IMR-90 (cell line): Measurements from ENCODE around the gene CTDSPL. TPM values are rescaled to one million over a fixed set of nuclear protein-coding genes. Genes with fewer than 3 reads are reported as not detected.

Experiments used
- ATAC-seq: fragments of 200-7000 bp; cut with Tn5 transposase; 2 replicates; pipeline ENCODE4 v1.9.1; 2020; ENCODE audit warnings: low read depth, mild to moderate bottlenecking, moderate library complexity
- BruUV-seq: library from RNA; stranded (reverse); fragments of 400-500 nt; replicated peaks from 2 replicates; lab custom pipeline; 2021; lab: Mats Ljungman, UMichigan
- CTCF ChIA-PET: fragments of 300-600 bp; formaldehyde crosslinking; extraction: SDS; loops from one replicate; lab custom pipeline; 2021; ENCODE audit warnings: antibody characterized with exemption; lab: Yijun Ruan, JAX
- POLR2A ChIA-PET: fragments of 300-600 bp; sonication (Branson Sonifier 250); formaldehyde crosslinking; loops from one replicate; lab custom pipeline; 2022; ENCODE audit warnings: antibody characterized with exemption; ENCODE audit not compliant: unreplicated experiment; lab: Charles Lee
- DNase-seq: peaks from one replicate; pipeline ENCODE4 v3.0.0; 2013
- H2AFZ ChIP-seq: replicated peaks from 2 replicates; pipeline ENCODE3; 2013; ENCODE audit warnings: low read length, mild to moderate bottlenecking; ENCODE audit not compliant: poor library complexity
- H2AK5ac ChIP-seq: 2 replicates; pipeline ENCODE4 v1.6.1; 2013; ENCODE audit warnings: low read depth, low read length, inconsistent platforms
- H2AK9ac ChIP-seq: replicated peaks from 2 replicates; pipeline ENCODE3; 2013; ENCODE audit warnings: mild to moderate bottlenecking, low read depth, low read length, moderate library complexity; ENCODE audit not compliant: poor library complexity
- H2BK120ac ChIP-seq: 2 replicates; pipeline ENCODE4 v1.6.1; 2013; ENCODE audit warnings: low read depth, low read length, inconsistent platforms
- H2BK15ac ChIP-seq: 3 replicates; pipeline ENCODE4 v1.6.1; 2013; ENCODE audit warnings: low read depth, low read length, inconsistent platforms
- H2BK20ac ChIP-seq: 2 replicates; pipeline ENCODE4 v1.6.1; 2013; ENCODE audit warnings: low read depth, mild to moderate bottlenecking, inconsistent platforms, low read length, moderate library complexity
- H2BK5ac ChIP-seq: 2 replicates; pipeline ENCODE4 v1.6.1; 2013; ENCODE audit warnings: mild to moderate bottlenecking, low read depth, low read length, inconsistent platforms; ENCODE audit not compliant: poor library complexity, severe bottlenecking
- H3K14ac ChIP-seq: replicated peaks from 2 replicates; pipeline ENCODE4 v1.6.1; 2013; ENCODE audit warnings: low read depth, low read length, inconsistent platforms
- H3K18ac ChIP-seq: 2 replicates; pipeline ENCODE4 v1.6.1; 2013; ENCODE audit warnings: low read depth, low read length, control low read depth
- H3K23ac ChIP-seq: 2 replicates; pipeline ENCODE4 v1.6.1; 2013; ENCODE audit warnings: low read depth, low read length, inconsistent platforms
- H3K27ac ChIP-seq: 2 replicates; pipeline ENCODE4 v1.5.1; 2013; ENCODE audit warnings: mild to moderate bottlenecking, control low read depth, low read length; ENCODE audit not compliant: insufficient read depth
- H3K27me3 ChIP-seq: 2 replicates; pipeline ENCODE4 v1.6.1; 2013; ENCODE audit warnings: low read length; ENCODE audit not compliant: control insufficient read depth, insufficient read depth
- H3K36me3 ChIP-seq: 2 replicates; pipeline ENCODE4 v1.6.1; 2013; ENCODE audit warnings: low read length, mixed read lengths; ENCODE audit not compliant: control insufficient read depth, insufficient read depth
- H3K4ac ChIP-seq: 2 replicates; pipeline ENCODE4 v1.6.1; 2013; ENCODE audit warnings: low read depth, low read length, inconsistent platforms
- H3K4me1 ChIP-seq: 2 replicates; pipeline ENCODE4 v1.6.1; 2013; ENCODE audit warnings: low read length, mixed read lengths; ENCODE audit not compliant: control insufficient read depth, insufficient read depth
- H3K4me2 ChIP-seq: 2 replicates; pipeline ENCODE4 v1.6.1; 2013; ENCODE audit warnings: low read depth, mild to moderate bottlenecking, control low read depth, low read length, moderate library complexity
- H3K4me3 ChIP-seq: 2 replicates; pipeline ENCODE4 v1.5.1; 2013; ENCODE audit warnings: low read depth, mild to moderate bottlenecking, control low read depth, low read length, moderate library complexity; ENCODE audit not compliant: insufficient read depth
- H3K56ac ChIP-seq: 2 replicates; pipeline ENCODE4 v1.6.1; 2013; ENCODE audit warnings: low read length, inconsistent platforms; ENCODE audit not compliant: insufficient read depth; ENCODE audit errors: extremely low read depth
- H3K79me1 ChIP-seq, 2 experiments: 2 replicates each; pipeline ENCODE4 v1.6.1; 2013; ENCODE audit warnings: low read length in 2 of 2, inconsistent platforms in 1 of 2, low read depth in 1 of 2
- H3K9ac ChIP-seq: 2 replicates; pipeline ENCODE4 v1.6.1; 2013; ENCODE audit warnings: low read depth, low read length, control low read depth
- H3K9me1 ChIP-seq: 2 replicates; pipeline ENCODE4 v1.6.1; 2013; ENCODE audit warnings: low read length, inconsistent platforms; ENCODE audit not compliant: insufficient read depth
- H3K9me3 ChIP-seq: 2 replicates; pipeline ENCODE4 v1.6.1; 2013; ENCODE audit warnings: low read length; ENCODE audit not compliant: control insufficient read depth, insufficient read depth
- H4K20me1 ChIP-seq: 2 replicates; pipeline ENCODE4 v1.6.1; 2013; ENCODE audit warnings: low read length, inconsistent platforms; ENCODE audit not compliant: insufficient read depth
- H4K5ac ChIP-seq: 2 replicates; pipeline ENCODE4 v1.6.1; 2013; ENCODE audit warnings: mild to moderate bottlenecking, low read depth, low read length, control low read depth
- H4K8ac ChIP-seq, 2 experiments: 2 replicates each; pipeline ENCODE4 v1.6.1; 2013; ENCODE audit warnings: low read depth in 2 of 2, low read length in 2 of 2, control low read depth in 1 of 2, inconsistent platforms in 1 of 2
- H4K91ac ChIP-seq: 2 replicates; pipeline ENCODE4 v1.6.1; 2013; ENCODE audit warnings: low read depth, low read length, inconsistent platforms; ENCODE audit not compliant: insufficient read depth
- BHLHE40 ChIP-seq: fragments of 150-350 bp; IDR thresholded peaks from 2 replicates; pipeline ENCODE4 v1.6.1; 2016; ENCODE audit warnings: mild to moderate bottlenecking, low read depth, low read length
- CEBPB ChIP-seq: IDR thresholded peaks from 2 replicates; pipeline ENCODE4 v1.6.1; 2012; ENCODE audit warnings: low read depth, low read length, improper control_type of control experiment
- CHD1 ChIP-seq: IDR thresholded peaks from 2 replicates; pipeline ENCODE4 v1.6.1; 2012; ENCODE audit warnings: low read depth, low read length, improper control_type of control experiment
- FOS ChIP-seq: fragments of 150-350 bp; IDR thresholded peaks from 2 replicates; pipeline ENCODE4 v1.6.1; 2016; ENCODE audit warnings: low read depth, low read length
- MAFK ChIP-seq: IDR thresholded peaks from 2 replicates; pipeline ENCODE4 v1.6.1; 2012; ENCODE audit warnings: low read depth, low read length, improper control_type of control experiment
- MAZ ChIP-seq: IDR thresholded peaks from 2 replicates; pipeline ENCODE4 v1.6.1; 2012; ENCODE audit warnings: low read depth, mild to moderate bottlenecking, low read length, improper control_type of control experiment, moderate library complexity, borderline replicate concordance
- MXI1 ChIP-seq: IDR thresholded peaks from 2 replicates; pipeline ENCODE4 v1.6.1; 2012; ENCODE audit warnings: low read depth, mild to moderate bottlenecking, low read length, moderate library complexity, borderline replicate concordance
- NFE2L2 ChIP-seq: fragments of 150-350 bp; IDR thresholded peaks from 2 replicates; pipeline ENCODE4 v1.6.1; 2016; ENCODE audit warnings: low read depth, mild to moderate bottlenecking, low read length
- POLR2A ChIP-seq: IDR thresholded peaks from 2 replicates; pipeline ENCODE4 v1.6.1; 2012; ENCODE audit warnings: mild to moderate bottlenecking, low read depth, low read length
- RAD21 ChIP-seq: IDR thresholded peaks from 2 replicates; pipeline ENCODE4 v1.6.1; 2012; ENCODE audit warnings: low read length, improper control_type of control experiment
- RCOR1 ChIP-seq: IDR thresholded peaks from 2 replicates; pipeline ENCODE4 v1.6.1; 2012; ENCODE audit warnings: mild to moderate bottlenecking, low read length, improper control_type of control experiment; ENCODE audit not compliant: insufficient replicate concordance
- RFX5 ChIP-seq: IDR thresholded peaks from 2 replicates; pipeline ENCODE4 v1.8.0; 2012; ENCODE audit warnings: low read depth, mild to moderate bottlenecking, low read length, moderate library complexity
- SMC3 ChIP-seq: fragments of 150-350 bp; IDR thresholded peaks from 2 replicates; pipeline ENCODE4 v1.6.1; 2016; ENCODE audit warnings: low read depth, mild to moderate bottlenecking, antibody characterized with exemption, low read length, moderate library complexity
- WGBS, 2 experiments: methylation state at CpG; one replicate each; pipeline versions ENCODE4 v1.1.5 to v1.1.7; 2013; ENCODE audit warnings: missing lambda C conversion rate in 2 of 2; ENCODE audit not compliant: insufficient read length in 1 of 2; ENCODE audit errors: extremely low coverage in 2 of 2; 5-methylcytosine and 5-hydroxymethylcytosine counted together
- dilution Hi-C: fragments of 300-500 bp; cut with HindIII; formaldehyde crosslinking; loops from one replicate; pipeline ENCODE4 v1.14.3; 2018; ENCODE audit warnings: low sequenced_read_pairs; ENCODE audit not compliant: unreplicated experiment
- in situ Hi-C: fragments of 300-500 bp; cut with MboI; formaldehyde crosslinking; loops from 3 replicates; pipeline ENCODE4 v1.14.3; 2019; ENCODE audit warnings: low sequenced_read_pairs, inconsistent platforms, mixed read lengths
- intact Hi-C: fragments of 100-400 bp; cut with micrococcal nuclease; formaldehyde crosslinking; loops from 2 replicates; pipeline ENCODE4 v1.10.0; 2022
- polyA plus RNA-seq, 3 experiments: library from polyadenylated mRNA; depleted of rRNA; stranded (reverse); fragments of >200 nt; gene quantifications; 2 replicates each; pipeline ENCODE4 v1.2.3, GENCODE V29; 2012; ENCODE audit warnings: low replicate concordance in 1 of 3
- total RNA-seq: library from RNA; depleted of rRNA; stranded (reverse); fragments of >200 nt; gene quantifications from 2 replicates; pipeline ENCODE4 v1.2.3, GENCODE V29; 2012
- TF ChIP-seq, protein P1 (sequence below): fragments of 150-350 bp; IDR thresholded peaks from 2 replicates; pipeline ENCODE4 v1.6.1; 2017; ENCODE audit warnings: mild to moderate bottlenecking, antibody characterized with exemption, low read length, low read depth
- TF ChIP-seq, protein P2 (sequence below): conservative IDR thresholded peaks from 2 replicates; pipeline ENCODE4 v1.5.1; 2012; ENCODE audit warnings: mild to moderate bottlenecking, low read depth, low read length, improper control_type of control experiment
- TF ChIP-seq, protein P3 (sequence below): fragments of 150-350 bp; IDR thresholded peaks from 2 replicates; pipeline ENCODE4 v1.6.1; 2016; ENCODE audit warnings: low read depth, mild to moderate bottlenecking, low read length, moderate library complexity, borderline replicate concordance

CTDSPL gene
- total and polyA plus RNA-seq, 2 of the 4 experiments (the other 2 are of a cell fraction): 24.5 to 29.0 TPM

DNA sequence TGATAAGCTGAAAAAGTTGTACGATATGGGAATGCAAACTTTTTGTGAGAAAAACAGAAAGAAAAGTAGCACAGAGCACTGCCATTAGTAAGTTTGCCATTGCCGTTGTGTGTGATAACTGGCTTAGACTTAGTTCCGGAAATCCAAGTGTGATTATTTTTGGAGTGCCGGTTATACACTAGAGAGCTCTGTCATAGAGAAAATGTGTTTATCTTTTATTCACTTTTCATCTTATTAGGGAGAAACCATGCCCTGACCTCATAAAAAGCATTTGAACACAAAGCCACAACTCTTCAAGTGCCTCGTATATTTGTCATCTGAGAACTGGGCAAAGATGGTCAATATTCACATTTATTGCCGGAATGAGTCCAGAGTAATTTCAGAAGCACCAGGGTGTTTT lies 36.1 kb downstream of the CTDSPL start:
- Histone ChIP-seq H2BK120ac (no peak overlapping the region), H3K4me1 (peaks cover 10% of the 10 kb centered on the region), H3K4ac (no peak overlapping the region), H2BK20ac (no peak overlapping the region), H3K79me1 (peaks cover 45 to 74% of the 10 kb centered on the region in 2 experiments), H4K91ac (no peak overlapping the region), H3K9ac (no peak overlapping the region), H3K18ac (no peak overlapping the region), H2AK9ac (no peak overlapping the region), H4K8ac (no peak overlapping the region; a peak in 1 of 4 replicates), H2AFZ (no peak overlapping the region), H3K14ac (no peak overlapping the region), H3K36me3 (peaks cover 2% of the 10 kb centered on the region; the same call in 1 of the 2 replicates), H3K27ac (no peak overlapping the region), H3K23ac (no peak overlapping the region), H4K5ac (peak overlapping the region; percentile 23; the same call in 1 of the 2 replicates), H4K20me1 (peaks cover 28% of the 10 kb centered on the region), H3K4me3 (no peak overlapping the region), H2AK5ac (no peak overlapping the region), H2BK5ac (no peak overlapping the region), H3K4me2 (peak overlapping the region; percentile 27; the same call in 1 of the 2 replicates), H3K27me3 (no peaks in the 10 kb centered on the region), H3K9me3 (no peaks in the 10 kb centered on the region), H2BK15ac (no peak overlapping the region), H3K56ac (no peak overlapping the region), H3K9me1 (peaks cover 7% of the 10 kb centered on the region; the same call in 1 of the 2 replicates)
- DNase-seq (no peak), ATAC-seq (no peak)
- WGBS, 2 experiments: 52% methylated on average over 3 of the region's 6 CpGs; no CpG with 5 or more reads in 1 of the 2 experiments
- TF ChIP-seq, protein P1, sequence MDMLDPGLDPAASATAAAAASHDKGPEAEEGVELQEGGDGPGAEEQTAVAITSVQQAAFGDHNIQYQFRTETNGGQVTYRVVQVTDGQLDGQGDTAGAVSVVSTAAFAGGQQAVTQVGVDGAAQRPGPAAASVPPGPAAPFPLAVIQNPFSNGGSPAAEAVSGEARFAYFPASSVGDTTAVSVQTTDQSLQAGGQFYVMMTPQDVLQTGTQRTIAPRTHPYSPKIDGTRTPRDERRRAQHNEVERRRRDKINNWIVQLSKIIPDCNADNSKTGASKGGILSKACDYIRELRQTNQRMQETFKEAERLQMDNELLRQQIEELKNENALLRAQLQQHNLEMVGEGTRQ: no peak
- TF ChIP-seq RFX5 (no peak), CEBPB (no peak), FOS (no peak), MAZ (no peak), RAD21 (no peak), SMC3 (no peak), BHLHE40 (no peak), CHD1 (no peak), MXI1 (no peak), POLR2A (no peak), MAFK (no peak), NFE2L2 (no peak), RCOR1 (no peak)
- TF ChIP-seq, protein P2, sequence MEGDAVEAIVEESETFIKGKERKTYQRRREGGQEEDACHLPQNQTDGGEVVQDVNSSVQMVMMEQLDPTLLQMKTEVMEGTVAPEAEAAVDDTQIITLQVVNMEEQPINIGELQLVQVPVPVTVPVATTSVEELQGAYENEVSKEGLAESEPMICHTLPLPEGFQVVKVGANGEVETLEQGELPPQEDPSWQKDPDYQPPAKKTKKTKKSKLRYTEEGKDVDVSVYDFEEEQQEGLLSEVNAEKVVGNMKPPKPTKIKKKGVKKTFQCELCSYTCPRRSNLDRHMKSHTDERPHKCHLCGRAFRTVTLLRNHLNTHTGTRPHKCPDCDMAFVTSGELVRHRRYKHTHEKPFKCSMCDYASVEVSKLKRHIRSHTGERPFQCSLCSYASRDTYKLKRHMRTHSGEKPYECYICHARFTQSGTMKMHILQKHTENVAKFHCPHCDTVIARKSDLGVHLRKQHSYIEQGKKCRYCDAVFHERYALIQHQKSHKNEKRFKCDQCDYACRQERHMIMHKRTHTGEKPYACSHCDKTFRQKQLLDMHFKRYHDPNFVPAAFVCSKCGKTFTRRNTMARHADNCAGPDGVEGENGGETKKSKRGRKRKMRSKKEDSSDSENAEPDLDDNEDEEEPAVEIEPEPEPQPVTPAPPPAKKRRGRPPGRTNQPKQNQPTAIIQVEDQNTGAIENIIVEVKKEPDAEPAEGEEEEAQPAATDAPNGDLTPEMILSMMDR: no peak
- TF ChIP-seq, protein P3, sequence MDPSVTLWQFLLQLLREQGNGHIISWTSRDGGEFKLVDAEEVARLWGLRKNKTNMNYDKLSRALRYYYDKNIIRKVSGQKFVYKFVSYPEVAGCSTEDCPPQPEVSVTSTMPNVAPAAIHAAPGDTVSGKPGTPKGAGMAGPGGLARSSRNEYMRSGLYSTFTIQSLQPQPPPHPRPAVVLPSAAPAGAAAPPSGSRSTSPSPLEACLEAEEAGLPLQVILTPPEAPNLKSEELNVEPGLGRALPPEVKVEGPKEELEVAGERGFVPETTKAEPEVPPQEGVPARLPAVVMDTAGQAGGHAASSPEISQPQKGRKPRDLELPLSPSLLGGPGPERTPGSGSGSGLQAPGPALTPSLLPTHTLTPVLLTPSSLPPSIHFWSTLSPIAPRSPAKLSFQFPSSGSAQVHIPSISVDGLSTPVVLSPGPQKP: no peak
- dilution Hi-C loops (no loop called here), in situ Hi-C loops (no loop called here), intact Hi-C loops (no loop called here)
- no TSS peak for BruUV-seq
- ChIA-PET POLR2A (no interaction called here), CTCF (no interaction called here)
